ENCODE data around the gene ACSL3.
A peak's percentile ranks its signal among the peaks of the same experiment; 100 is the strongest.
"Not testable (repeated sequence)": the region's sequence is repeated elsewhere in the genome, so short reads cannot be mapped to it uniquely, and the experiment has no call there.

The ACSL3 gene

DNA sequence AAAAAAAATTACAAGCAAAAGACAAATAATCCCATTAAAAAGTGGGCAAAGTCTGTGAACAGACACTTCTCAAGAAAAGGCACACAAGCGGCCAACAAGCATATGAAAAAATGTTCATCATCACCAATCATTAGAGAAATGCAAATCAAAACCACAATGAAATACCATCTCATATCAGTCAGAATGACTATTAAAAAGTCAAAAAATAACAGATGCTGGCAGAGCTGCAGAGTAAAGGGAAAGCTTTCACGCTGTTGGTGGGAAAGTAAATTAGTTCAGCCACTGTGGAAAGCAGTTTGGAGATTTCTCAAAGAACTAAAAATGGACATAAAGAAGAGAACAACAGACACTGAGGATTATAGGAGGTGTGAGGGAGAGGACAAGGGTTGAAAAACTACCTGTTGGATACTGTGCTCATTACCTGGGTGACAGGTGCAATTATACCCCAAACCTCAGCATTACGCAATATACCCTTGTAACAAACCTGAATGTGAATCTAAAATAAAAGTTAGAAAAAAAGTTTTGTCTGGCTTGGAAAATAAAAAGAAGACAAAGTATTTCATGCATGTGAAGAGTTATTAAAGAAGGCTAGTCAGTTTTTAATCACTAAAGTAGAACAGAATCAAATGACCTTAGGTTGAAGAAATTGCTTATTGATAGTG lies 8.7 kb upstream of the ACSL3 start:
- DNase-seq (ENCODE audit: low spot score): no peak

DNA sequence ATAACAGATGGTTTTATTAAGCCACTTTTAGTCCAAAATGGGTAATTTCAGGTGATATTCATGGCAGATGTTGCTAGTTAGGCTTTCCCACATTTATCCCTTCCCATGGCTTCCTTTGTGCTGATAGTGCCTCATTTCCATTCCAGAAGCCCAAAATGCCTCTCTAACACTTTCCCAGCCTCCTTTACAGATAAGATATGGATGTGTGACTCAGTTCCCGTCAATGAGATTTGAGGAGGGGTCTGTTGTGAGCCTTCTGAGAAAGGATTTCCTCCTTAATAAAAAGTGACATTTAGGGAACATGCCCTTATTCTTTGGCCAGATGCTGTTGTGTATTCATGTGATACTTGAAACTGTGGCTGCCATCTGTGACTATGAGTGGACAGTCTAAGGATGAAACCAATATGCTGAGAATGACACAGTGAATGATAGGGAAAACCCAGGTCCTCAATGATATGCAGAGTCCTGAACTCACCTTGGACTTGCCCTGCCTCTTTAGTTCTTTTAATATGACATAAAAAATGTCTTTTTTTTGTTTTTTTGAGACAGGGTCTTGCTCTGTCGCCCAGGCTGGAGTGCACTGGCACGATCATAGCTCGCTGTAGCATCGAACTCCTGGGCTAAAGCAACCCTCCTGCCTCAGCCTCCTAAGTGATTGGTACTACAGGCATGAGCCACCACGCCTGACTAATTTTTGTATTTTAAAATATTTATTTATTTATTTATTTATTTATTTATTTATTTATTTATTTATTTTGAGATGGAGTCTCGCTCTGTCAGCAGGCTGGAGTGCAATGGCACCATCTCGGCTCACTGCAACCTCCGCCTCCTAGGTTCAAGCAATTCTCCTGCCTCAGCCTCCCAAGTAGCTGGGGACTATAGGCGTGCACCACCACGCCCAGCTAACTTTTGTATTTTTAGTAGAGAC lies 5.8 kb upstream of the ACSL3 start:
- DNase-seq (ENCODE audit: low spot score): no peak

GRCh38 chr2:222859786-222860612 lies 837 bp upstream of the ACSL3 start:
- DNase-seq (ENCODE audit: low spot score): peak; percentile 68

DNA sequence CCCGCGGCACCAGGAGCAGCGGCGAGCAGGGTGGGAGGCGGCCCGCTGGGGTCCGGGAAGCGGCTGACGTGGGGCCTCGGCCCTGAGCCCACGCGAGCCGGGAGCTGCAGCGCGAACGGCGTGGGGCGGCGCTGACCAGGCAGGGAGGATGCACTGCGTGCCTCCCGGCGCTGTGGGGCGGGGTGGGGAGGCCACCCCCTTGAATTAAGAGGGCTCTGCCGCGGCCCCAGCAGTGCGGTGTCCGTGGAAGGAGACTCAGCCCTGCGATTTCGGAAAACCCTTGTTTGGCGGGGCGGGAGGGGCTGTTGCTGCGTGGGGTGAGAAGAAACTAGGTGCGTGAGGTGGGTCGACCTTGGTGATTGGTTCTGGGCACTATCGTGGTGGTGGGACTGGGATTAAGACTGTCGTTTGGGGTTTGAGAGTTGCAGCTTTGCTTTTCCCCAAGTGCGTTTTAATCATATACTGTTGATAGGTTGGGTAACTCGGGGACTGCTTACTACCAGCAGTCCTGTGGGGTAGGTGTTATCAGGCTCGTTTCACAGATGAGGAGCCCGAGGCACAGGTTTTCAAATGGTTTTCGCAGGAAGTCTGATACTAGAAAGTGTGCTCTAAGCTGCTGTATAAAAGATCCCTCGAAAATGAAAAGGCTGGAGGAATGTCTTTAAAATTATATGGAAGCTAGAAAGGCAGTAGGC lies 722 bp downstream of the ACSL3 start:
- DNase-seq (ENCODE audit: low spot score): no peak

GRCh38 chr2:222862106-222862908 lies 1.5 kb downstream of the ACSL3 start:
- no peak for DNase-seq (ENCODE audit: low spot score)

- no peak for DNase-seq (ENCODE audit: low spot score)
These were observed 2.2 kb downstream of the ACSL3 start for GRCh38 chr2:222862909-222863544.

DNA sequence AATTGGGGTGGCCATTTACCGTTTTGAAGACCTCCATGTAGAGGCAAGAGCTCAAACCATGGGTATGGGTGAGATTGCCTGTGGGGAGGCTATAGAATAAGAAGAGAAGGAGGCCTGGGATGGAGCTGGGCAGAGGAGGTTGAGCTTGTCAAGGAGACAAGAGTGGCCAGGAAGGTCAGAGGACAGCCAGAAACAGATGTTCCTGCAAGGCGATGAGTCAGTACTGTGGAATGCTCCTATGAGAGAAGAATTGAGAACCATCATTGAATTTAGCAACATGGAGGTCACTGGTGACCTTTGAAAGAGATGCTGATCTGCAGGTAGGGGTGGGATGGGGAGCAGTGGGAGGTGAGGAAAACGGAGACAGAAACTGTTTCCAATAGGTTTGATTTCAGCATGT lies 3.5 kb downstream of the ACSL3 start:
- no peak for DNase-seq (ENCODE audit: low spot score)

GRCh38 chr2:222865301-222865700 lies 4.5 kb downstream of the ACSL3 start:
- no peak for DNase-seq (ENCODE audit: low spot score)

- no peak for DNase-seq (ENCODE audit: low spot score)
These were observed 5.6 kb downstream of the ACSL3 start for GRCh38 chr2:222866358-222866960.

DNA sequence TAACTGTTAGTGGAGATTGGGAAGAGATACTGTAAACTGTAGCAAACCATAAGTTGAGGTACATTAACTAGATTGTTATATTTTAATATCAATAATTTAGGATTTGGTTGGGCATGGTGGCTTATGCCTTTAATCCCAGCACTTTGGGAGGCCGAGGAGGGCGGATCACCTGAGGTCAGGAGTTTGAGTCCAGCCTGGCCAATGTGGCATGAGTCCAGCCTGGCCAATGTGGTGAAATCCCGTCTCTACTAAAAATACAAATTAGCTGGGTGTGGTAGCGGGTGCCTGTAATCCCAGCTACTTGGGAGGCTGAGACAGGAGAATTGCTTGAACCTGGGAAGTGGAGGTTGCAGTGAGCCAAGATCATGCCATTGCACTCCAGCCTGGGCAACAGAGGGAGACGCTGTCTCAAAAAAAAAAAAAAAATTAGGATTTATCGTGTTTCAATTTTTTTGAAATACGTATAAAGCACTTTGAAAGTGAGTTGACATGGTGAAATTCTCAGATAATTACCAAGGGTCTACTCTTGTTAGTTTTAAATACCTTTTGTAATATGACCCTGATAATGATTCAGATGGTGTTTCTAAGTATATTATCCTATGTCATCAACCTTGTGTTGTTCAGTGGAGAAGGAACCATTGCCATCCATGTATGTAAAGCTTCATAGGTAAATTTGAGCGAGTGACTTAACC lies 7.9 kb downstream of the ACSL3 start:
- not testable (repeated sequence) for DNase-seq (ENCODE audit: low spot score)

GRCh38 chr2:222869252-222869560 lies 8.4 kb downstream of the ACSL3 start:
- DNase-seq (ENCODE audit: low spot score): no peak

DNA sequence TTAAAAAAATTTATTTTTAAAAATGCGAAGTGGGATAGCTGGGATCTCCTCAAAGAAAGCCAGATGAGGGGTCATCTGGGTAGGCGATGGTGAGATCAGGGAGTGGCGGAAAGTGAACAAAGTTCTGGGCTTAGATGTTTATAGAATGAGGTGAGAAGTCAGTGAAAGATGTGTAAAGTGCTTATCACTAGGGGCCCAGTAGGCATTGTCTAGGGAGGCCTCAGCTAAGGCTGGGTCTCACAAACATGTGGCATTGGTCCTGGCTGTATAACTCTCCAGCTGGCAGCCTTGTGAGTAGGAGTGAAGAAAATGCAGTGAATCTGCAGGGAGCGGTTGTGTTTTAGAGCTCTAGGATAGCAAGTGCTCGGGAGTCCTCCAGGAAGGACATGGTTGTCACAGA lies 10.5 kb downstream of the ACSL3 start:
- DNase-seq (ENCODE audit: low spot score): no peak

GRCh38 chr2:222872551-222872950 lies 11.7 kb downstream of the ACSL3 start:
- DNase-seq (ENCODE audit: low spot score): no peak

DNA sequence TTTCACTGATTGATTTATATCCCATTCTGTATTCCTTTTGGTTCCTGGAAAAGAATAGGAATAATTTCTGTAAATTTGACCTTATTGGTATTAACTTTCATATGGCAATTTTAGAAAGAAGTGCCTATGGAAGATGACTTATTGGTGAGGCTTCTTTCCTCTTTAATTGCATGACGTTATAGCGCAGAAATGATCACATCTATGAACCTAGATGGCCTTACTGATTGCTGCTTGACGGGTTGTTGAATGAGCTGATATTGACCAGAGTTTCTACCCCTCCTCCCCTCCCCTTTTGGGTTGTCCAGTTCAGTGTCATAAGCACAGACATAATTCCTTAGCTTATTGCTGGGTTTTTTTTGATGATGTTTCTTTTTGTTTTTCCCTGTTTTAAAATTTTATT lies 14.6 kb downstream of the ACSL3 start:
- DNase-seq (ENCODE audit: low spot score): peak; percentile 33

DNA sequence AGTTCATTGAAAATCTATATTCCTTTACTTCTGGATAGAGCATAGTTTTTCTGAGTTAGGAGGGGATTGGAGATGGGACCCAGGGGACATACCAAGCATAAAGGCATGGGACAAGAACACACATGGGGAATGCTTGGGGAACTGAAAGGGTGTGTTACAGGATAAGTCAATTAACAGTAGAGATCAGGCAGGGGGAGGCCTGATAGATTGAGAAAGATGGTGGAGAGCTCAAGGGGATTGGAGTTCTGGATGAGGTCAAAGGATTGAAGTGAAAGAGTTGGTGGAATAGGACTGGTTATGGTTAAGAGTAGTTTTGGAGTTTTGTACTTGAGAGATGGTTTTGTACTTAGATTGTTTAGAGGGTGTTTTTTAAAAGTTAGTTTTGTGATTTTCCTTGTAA lies 16.1 kb downstream of the ACSL3 start:
- no peak for DNase-seq (ENCODE audit: low spot score)

DNA sequence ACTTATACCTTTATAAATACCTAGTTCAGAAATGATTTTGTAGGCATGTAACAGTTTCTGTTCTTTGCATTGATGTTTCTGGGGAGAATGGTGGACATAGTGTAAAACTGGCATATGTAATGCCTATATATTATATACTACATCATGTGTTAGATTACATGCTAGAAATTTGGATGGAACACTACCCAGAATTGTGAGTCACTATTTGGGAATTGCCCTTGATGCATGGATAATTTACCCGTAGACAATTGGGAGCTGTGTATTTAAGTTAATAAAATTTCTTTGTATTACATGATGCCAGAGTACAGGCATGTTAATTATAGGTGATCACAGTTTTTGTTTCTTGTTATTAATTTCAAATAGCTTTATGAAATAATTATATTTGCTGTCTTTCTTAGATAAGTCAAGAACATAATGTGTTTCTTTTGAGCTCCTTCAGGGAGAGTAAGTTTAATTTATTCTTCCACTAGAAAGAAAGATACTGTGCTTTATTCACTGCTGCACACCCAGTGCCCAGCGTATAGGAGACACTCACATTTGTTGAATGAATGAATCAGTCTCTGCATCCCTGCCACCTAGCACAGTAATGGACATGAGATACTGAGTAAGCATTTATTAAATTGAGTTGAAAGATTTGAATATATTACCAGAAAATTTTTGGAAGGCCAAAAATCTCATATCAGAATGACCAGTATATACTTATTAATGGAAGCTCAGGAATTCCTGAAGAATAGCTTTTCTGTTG lies 16.9 kb downstream of the ACSL3 start:
- no peak for DNase-seq (ENCODE audit: low spot score)

- DNase-seq (ENCODE audit: low spot score): no peak
These were observed 17.6 kb downstream of the ACSL3 start for GRCh38 chr2:222878301-222878876.

Measured in SK-N-DZ (cell line).